Hematopoietic multipotent progenitor cell treated with erythropoietin and hydrocortisone succinate and interleukin-3 and kit ligand, for 6 days (in vitro differentiated cells): ENCODE data around the gene ODR4.
A peak's percentile ranks its signal among the peaks of the same experiment; 100 is the strongest.
"Not testable (repeated sequence)": the region's sequence is repeated elsewhere in the genome, so short reads cannot be mapped to it uniquely, and the experiment has no call there.

Experiments used
- DNase-seq: peaks from one replicate; pipeline ENCODE4 v3.0.0-alpha.2; 2015

ODR4 gene

GRCh38 chr1:186375152-186375928 is at the start of gene ODR4, which contains the start of gene TPR:
Gene ODR4 (plus strand): TSS chr1:186375838. CDS start chr1:186379786, 3,948 bp downstream.
Gene TPR (minus strand): TSS chr1:186375253. CDS start chr1:186375028, 225 bp downstream.
- DNase-seq, result peak; percentile 99

- DNase-seq, result no peak
Measured at GRCh38 chr1:186326009-186326408, 49.6 kb upstream of the ODR4 start.

GRCh38 chr1:186327331-186327730 is 48.3 kb upstream of the ODR4 start:
- no peak for DNase-seq

- peak; percentile 39 for DNase-seq
Measured at GRCh38 chr1:186330758-186331157, 44.9 kb upstream of the ODR4 start.

- no peak for DNase-seq
Measured at GRCh38 chr1:186337554-186337953, 38.1 kb upstream of the ODR4 start.

GRCh38 chr1:186340772-186341171 is 34.9 kb upstream of the ODR4 start:
- DNase-seq, result no peak

GRCh38 chr1:186347837-186348691 is 27.6 kb upstream of the ODR4 start:
- DNase-seq, result peak; percentile 26

- DNase-seq, result peak; percentile 84
Measured at GRCh38 chr1:186374303-186375151, 1.1 kb upstream of the ODR4 start.

- DNase-seq, result no peak
Measured at GRCh38 chr1:186375929-186376319, 286 bp downstream of the ODR4 start.

GRCh38 chr1:186386725-186387383 is 11.2 kb downstream of the ODR4 start:
- no peak for DNase-seq

GRCh38 chr1:186390925-186391324 is 15.3 kb downstream of the ODR4 start:
- DNase-seq, result no peak

GRCh38 chr1:186391841-186392240 is 16.2 kb downstream of the ODR4 start:
- DNase-seq, result no peak

- not testable (repeated sequence) for DNase-seq
Measured at GRCh38 chr1:186392711-186393110, 17.1 kb downstream of the ODR4 start.

- not testable (repeated sequence) for DNase-seq
Measured at GRCh38 chr1:186401446-186401845, 25.8 kb downstream of the ODR4 start.

GRCh38 chr1:186403632-186404031 is 28.0 kb downstream of the ODR4 start:
- no peak for DNase-seq

GRCh38 chr1:186404454-186405051 is 28.9 kb downstream of the ODR4 start:
- DNase-seq, result peak; percentile 87

- no peak for DNase-seq
Measured at GRCh38 chr1:186409091-186409490, 33.5 kb downstream of the ODR4 start.

- DNase-seq, result no peak
Measured at GRCh38 chr1:186413319-186413718, 37.7 kb downstream of the ODR4 start.

- DNase-seq, result no peak
Measured at GRCh38 chr1:186418503-186418902, 42.9 kb downstream of the ODR4 start.

GRCh38 chr1:186420311-186420710 is 44.7 kb downstream of the ODR4 start:
- DNase-seq, result no peak

GRCh38 chr1:186420923-186421322 is 45.3 kb downstream of the ODR4 start:
- no peak for DNase-seq

- no peak for DNase-seq
Measured at GRCh38 chr1:186421446-186421845, 45.8 kb downstream of the ODR4 start.
